ENCODE data around the gene ARMH1. TPM values are rescaled to one million over a fixed set of nuclear protein-coding genes. Genes with fewer than 3 reads are reported as not detected.

The ARMH1 gene
- total RNA-seq, 4 donors from 2014 or later: 0.26 to 0.75 (median 0.54) TPM

DNA sequence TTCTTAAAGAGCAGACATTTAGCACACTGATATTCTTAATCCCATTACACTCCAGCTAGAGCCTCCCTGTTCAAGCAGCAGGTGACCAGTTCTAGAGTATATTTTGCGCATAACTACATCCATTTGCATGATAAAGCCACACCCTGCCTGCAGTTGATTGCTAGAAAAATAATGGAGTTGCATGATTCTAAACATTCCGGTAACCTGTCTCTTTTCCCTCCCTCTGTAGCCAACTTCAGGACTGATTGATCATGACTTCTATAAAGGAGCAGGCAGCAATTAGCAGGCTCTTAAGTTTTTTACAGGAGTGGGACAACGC, 14.9 kb downstream of the ARMH1 start:
- TF ChIP-seq POLR2AphosphoS5 (IDR thresholded peaks at IDR 0.05): no peak
- TF ChIP-seq POLR2A (IDR thresholded peaks at IDR 0.05; ENCODE audit: low read depth): no peak
- no peak for TF ChIP-seq EP300 (IDR thresholded peaks at IDR 0.05)
- TF ChIP-seq CTCF (IDR thresholded peaks at IDR 0.05): no peak
- no peaks in the 10 kb centered on the region for H3K9me3 ChIP-seq
- intact Hi-C loops (cut with DNase I): no loop called here
- no peak overlapping the region for H3K4me3 ChIP-seq
- no peaks in the 10 kb centered on the region for H3K36me3 ChIP-seq
- H3K27ac ChIP-seq (replicated peaks in 1 of 4): no peak overlapping the region
- H3K4me1 ChIP-seq: no peaks in the 10 kb centered on the region
- 87% methylated on average over 3 of the region's 3 CpGs for WGBS
- no peaks in the 10 kb centered on the region for H3K27me3 ChIP-seq
- DNase-seq (ENCODE audit: extremely low spot score): no peak

GRCh38 chr1:44693159-44693558, 18.6 kb downstream of the ARMH1 start:
- Histone ChIP-seq H3K27ac (replicated peaks in 1 of 4) (no peak overlapping the region), H3K9me3 (no peaks in the 10 kb centered on the region), H3K4me3 (no peak overlapping the region), H3K27me3 (no peaks in the 10 kb centered on the region), H3K4me1 (no peaks in the 10 kb centered on the region), H3K36me3 (no peaks in the 10 kb centered on the region)
- no peak for DNase-seq (ENCODE audit: extremely low spot score)
- TF ChIP-seq EP300 (IDR thresholded peaks at IDR 0.05): no peak
- TF ChIP-seq CTCF (IDR thresholded peaks at IDR 0.05): no peak
- TF ChIP-seq POLR2A (IDR thresholded peaks at IDR 0.05; ENCODE audit: low read depth): no peak
- no peak for TF ChIP-seq POLR2AphosphoS5 (IDR thresholded peaks at IDR 0.05)
- intact Hi-C loops (cut with DNase I): no loop called here
- 96% methylated on average over 2 of the region's 2 CpGs for WGBS

- TF ChIP-seq EP300 (IDR thresholded peaks at IDR 0.05): no peak
- no peak for TF ChIP-seq POLR2AphosphoS5 (IDR thresholded peaks at IDR 0.05)
- no peak for TF ChIP-seq CTCF (IDR thresholded peaks at IDR 0.05)
- TF ChIP-seq POLR2A (IDR thresholded peaks at IDR 0.05; ENCODE audit: low read depth): no peak
- no peaks in the 10 kb centered on the region for H3K36me3 ChIP-seq
- H3K4me3 ChIP-seq: no peak overlapping the region
- H3K27me3 ChIP-seq: no peaks in the 10 kb centered on the region
- H3K9me3 ChIP-seq: no peaks in the 10 kb centered on the region
- no peak for DNase-seq (ENCODE audit: extremely low spot score)
- no peaks in the 10 kb centered on the region for H3K4me1 ChIP-seq
- 94% methylated on average over 3 of the region's 3 CpGs for WGBS
- no peak overlapping the region for H3K27ac ChIP-seq (replicated peaks in 1 of 4)
- intact Hi-C loops (cut with DNase I): no loop called here
These were observed 19.4 kb downstream of the ARMH1 start for GRCh38 chr1:44693900-44694299.

GRCh38 chr1:44694863-44695478, 20.5 kb downstream of the ARMH1 start:
- no peak overlapping the region for H3K4me3 ChIP-seq
- no peaks in the 10 kb centered on the region for H3K9me3 ChIP-seq
- H3K27me3 ChIP-seq: no peaks in the 10 kb centered on the region
- WGBS: 93% methylated on average over 7 of the region's 7 CpGs
- intact Hi-C loops (cut with DNase I): no loop called here
- H3K4me1 ChIP-seq: no peaks in the 10 kb centered on the region
- no peak for DNase-seq (ENCODE audit: extremely low spot score)
- no peak overlapping the region for H3K27ac ChIP-seq (replicated peaks in 1 of 4)
- TF ChIP-seq POLR2AphosphoS5 (IDR thresholded peaks at IDR 0.05) (no peak), POLR2A (IDR thresholded peaks at IDR 0.05; ENCODE audit: low read depth) (no peak), CTCF (IDR thresholded peaks at IDR 0.05) (no peak), EP300 (IDR thresholded peaks at IDR 0.05) (no peak)
- no peaks in the 10 kb centered on the region for H3K36me3 ChIP-seq

DNA sequence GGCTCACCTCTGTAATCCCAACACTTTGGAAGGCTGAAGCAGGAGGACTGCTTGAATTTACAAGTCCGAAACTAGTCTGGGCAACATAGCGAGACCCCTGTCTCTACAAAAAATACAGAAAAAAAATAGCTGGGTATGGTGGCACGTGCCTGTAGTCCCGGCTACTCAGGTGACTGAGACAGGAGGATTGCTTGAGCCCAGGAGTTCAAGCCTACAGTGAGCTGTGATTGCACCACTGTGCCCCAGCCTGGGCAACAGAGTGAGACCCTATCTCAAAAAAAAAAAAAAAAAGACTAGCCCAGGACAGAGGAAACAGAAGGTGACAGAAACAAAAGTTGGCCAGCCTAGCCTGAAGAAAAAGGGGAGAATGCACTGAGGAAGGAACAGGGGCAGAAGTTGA, 21.2 kb downstream of the ARMH1 start:
- 94% methylated on average over 4 of the region's 4 CpGs for WGBS

More for the DNA sequence above, 21.2 kb downstream of the ARMH1 start:
- Histone ChIP-seq H3K36me3 (no peaks in the 10 kb centered on the region), H3K4me3 (no peak overlapping the region), H3K4me1 (no peaks in the 10 kb centered on the region), H3K9me3 (no peaks in the 10 kb centered on the region), H3K27ac (replicated peaks in 1 of 4) (no peak overlapping the region), H3K27me3 (no peaks in the 10 kb centered on the region)
- TF ChIP-seq EP300 (IDR thresholded peaks at IDR 0.05) (no peak), POLR2A (IDR thresholded peaks at IDR 0.05; ENCODE audit: low read depth) (no peak), CTCF (IDR thresholded peaks at IDR 0.05) (no peak), POLR2AphosphoS5 (IDR thresholded peaks at IDR 0.05) (no peak)
- intact Hi-C loops (cut with DNase I): no loop called here
- DNase-seq (ENCODE audit: extremely low spot score): no peak
